Adrenal gland (tissue), 12 donors: ENCODE results near the gene CDNF. TPM values are rescaled to one million over a fixed set of nuclear protein-coding genes. Genes with fewer than 3 reads are reported as not detected.
"Not testable (repeated sequence)": the region's sequence is repeated elsewhere in the genome, so short reads cannot be mapped to it uniquely, and the experiment has no call there.

Experiments used
- DNase-seq, 7 donors: peaks; one replicate each; pipeline ENCODE4 v3.0.0-alpha.2; 2019 to 2020
- H3K27ac ChIP-seq, 5 donors: fragments of 200-600 bp; sonication (generic) in 4 of 5; 1 replicate in 3 of 5; 2 replicates in 2 of 5; pipeline versions ENCODE4 v1.5.1 to v1.8.0; 2016 to 2020; ENCODE audit warnings: mild to moderate bottlenecking in 1 of 5
- H3K27me3 ChIP-seq: fragments of 200-600 bp; 2 replicates; pipeline ENCODE4 v1.8.0; 2021
- H3K36me3 ChIP-seq, 2 donors: fragments of 200-600 bp; replicated peaks in 1 of 2; 1 replicate in 1 of 2; 2 replicates in 1 of 2; pipeline versions ENCODE4 v1.5.1 to v1.8.0; 2018 to 2022
- H3K4me1 ChIP-seq, 2 donors: fragments of 200-600 bp; replicated peaks in 1 of 2; 1 replicate in 1 of 2; 2 replicates in 1 of 2; pipeline versions ENCODE4 v1.5.1 to v1.8.0; 2018 to 2021
- H3K4me3 ChIP-seq, 4 donors: fragments of 200-600 bp; sonication (generic) in 3 of 4; one replicate each; pipeline ENCODE4 v1.5.1; 2016 to 2018
- H3K9me3 ChIP-seq, 3 donors: fragments of 200-600 bp; sonication (generic) in 1 of 3; replicated peaks in 1 of 3; 1 replicate in 2 of 3; 2 replicates in 1 of 3; pipeline versions ENCODE4 v1.5.1 to v1.8.0; 2016 to 2021
- POLR2A ChIP-seq, 2 donors: fragments of 450-650 bp; IDR thresholded peaks; one replicate each; pipeline ENCODE4 v1.6.1; 2017; ENCODE audit warnings: antibody characterized with exemption in 2 of 2, mild to moderate bottlenecking in 2 of 2, moderate library complexity in 1 of 2
- WGBS, 4 donors: extraction: QIAGEN DNeasy Blood & Tissue Kit in 2 of 4; methylation state at CpG; one replicate each; pipeline versions ENCODE4 v1.1.5 to v1.1.7; 2013 to 2017; 5-methylcytosine and 5-hydroxymethylcytosine counted together
- intact Hi-C, 2 donors: fragments of 100-400 bp; cut with DNase I; formaldehyde crosslinking; loops; one replicate each; pipeline versions ENCODE4 v1.14.1 to v1.15.0; 2022 to 2023
- polyA plus RNA-seq, 3 donors: library from polyadenylated mRNA; stranded (reverse); fragments of 200-250 nt in 2 of 3; fragments of 350-450 nt in 1 of 3; fragmentation: Illumina TruSeq in 1 of 3; extraction: RNeasy Lipid Tissue Mini Kit (QIAGEN cat#74804) in 1 of 3; gene quantifications; one replicate each; pipeline ENCODE4 v1.2.3, GENCODE V29; 2013 to 2014
- total RNA-seq, 9 donors: library from RNA; depleted of rRNA in 4 of 9; stranded (reverse); fragments of >200 nt in 4 of 9; fragments of 120-200 nt in 1 of 9; fragmentation: NEBNext Ultra II Directional in 1 of 9; extraction: Animal tissue kit (Norgen Biotek cat#: 25700) in 1 of 9; gene quantifications; one replicate each; pipeline versions ENCODE4 v1.1.0 to v1.2.4, GENCODE V29; 2013 to 2023
- TF ChIP-seq, protein P1 (sequence below), 6 experiments: fragments of 450-650 bp in 4 of 6; fragments of 200-600 bp in 2 of 6; sonication (generic) in 1 of 6; IDR thresholded peaks; 1 replicate in 5 of 6; 2 replicates in 1 of 6; pipeline versions ENCODE4 v1.5.1 to v1.8.0; 2016 to 2021; ENCODE audit warnings: antibody characterized with exemption in 6 of 6, mild to moderate bottlenecking in 2 of 6, moderate library complexity in 1 of 6
- donor health status: healthy with polysubstance abuse.
- donor health status: Bipolar disorder and iron deficiency.
- donor health status: DM: yes; HTN: yes; CAD: no.
- donor health status: DM: no; HTN: no; CAD: no.
- donor health status: DM: no; HTN: no; CAD: no.
- donor health status: DM: yes; HTN: yes; CAD: no.

CDNF gene
- total and polyA plus RNA-seq, 12 donors, result 0.97 to 6.6 (median 3.2) TPM

DNA sequence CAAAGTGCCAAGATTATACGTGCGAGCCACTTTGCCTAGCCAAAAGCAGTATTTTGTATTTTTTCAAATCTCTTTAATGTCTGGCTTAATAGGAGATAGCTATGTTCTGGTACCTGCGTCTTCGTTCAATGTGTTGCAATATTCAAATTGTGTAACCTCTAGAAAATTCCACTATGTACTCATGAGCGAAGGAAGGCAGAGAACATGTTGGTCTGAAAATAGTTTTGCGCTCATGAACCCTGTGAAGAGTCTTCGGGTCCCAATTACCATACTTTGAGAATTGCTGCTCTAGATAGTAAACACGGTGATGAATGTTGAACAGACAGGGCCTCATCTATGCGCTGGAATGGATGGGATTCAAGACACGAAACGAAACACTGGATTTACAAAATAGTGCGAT, 38.1 kb upstream of the CDNF start:
- intact Hi-C loops, result no loop called here

DNA sequence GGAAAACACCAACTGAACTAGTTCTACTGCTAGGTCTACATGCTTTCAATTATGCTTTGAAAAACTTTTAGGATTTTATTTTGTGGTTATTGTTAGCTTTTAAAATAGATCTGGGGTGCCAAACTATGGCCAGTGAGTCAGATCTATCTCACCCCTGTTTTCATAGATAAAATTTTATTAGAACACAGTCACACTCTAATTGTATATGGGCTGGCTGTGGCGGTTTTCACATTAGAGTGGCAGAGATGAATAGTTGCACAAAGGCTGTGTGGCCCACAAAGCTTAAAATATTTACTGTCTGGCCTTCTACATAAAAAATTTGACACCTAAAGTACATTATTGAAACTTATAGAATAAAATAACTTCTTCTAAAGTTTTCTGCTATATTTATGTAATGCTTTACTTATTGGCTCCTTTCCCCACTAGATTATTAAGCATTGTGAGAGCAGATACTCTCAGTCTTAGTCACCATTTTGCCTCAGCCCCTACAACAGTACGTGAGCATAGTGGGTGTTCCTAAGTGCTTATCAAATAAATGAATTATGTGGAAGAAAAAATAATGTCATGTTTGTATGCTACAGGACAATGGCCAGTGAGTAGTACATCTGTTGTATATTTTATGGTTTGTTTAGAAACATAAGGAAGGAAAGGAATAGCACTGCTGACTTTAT, 35.4 kb upstream of the CDNF start:
- Histone ChIP-seq H3K27ac (no peak overlapping the region), H3K27me3 (no peaks in the 10 kb centered on the region), H3K4me3 (no peak overlapping the region), H3K36me3 (peaks cover 0 to 14% of the 10 kb centered on the region in 2 donors), H3K9me3 (no peaks in the 10 kb centered on the region), H3K4me1 (peaks cover 4 to 21% of the 10 kb centered on the region in 2 donors)
- TF ChIP-seq, protein P1, sequence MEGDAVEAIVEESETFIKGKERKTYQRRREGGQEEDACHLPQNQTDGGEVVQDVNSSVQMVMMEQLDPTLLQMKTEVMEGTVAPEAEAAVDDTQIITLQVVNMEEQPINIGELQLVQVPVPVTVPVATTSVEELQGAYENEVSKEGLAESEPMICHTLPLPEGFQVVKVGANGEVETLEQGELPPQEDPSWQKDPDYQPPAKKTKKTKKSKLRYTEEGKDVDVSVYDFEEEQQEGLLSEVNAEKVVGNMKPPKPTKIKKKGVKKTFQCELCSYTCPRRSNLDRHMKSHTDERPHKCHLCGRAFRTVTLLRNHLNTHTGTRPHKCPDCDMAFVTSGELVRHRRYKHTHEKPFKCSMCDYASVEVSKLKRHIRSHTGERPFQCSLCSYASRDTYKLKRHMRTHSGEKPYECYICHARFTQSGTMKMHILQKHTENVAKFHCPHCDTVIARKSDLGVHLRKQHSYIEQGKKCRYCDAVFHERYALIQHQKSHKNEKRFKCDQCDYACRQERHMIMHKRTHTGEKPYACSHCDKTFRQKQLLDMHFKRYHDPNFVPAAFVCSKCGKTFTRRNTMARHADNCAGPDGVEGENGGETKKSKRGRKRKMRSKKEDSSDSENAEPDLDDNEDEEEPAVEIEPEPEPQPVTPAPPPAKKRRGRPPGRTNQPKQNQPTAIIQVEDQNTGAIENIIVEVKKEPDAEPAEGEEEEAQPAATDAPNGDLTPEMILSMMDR (IDR thresholded peaks at IDR 0.05), result no peak
- no peak for TF ChIP-seq POLR2A (IDR thresholded peaks at IDR 0.05)
- intact Hi-C loops, result no loop called here
- 65 to 81% (median 68%) methylated on average over 2 of the region's 2 CpGs for WGBS, 4 donors
- no peak for DNase-seq

More for the DNA sequence above, 38.1 kb upstream of the CDNF start:
- H3K27me3 ChIP-seq, result no peaks in the 10 kb centered on the region
- peaks cover 4 to 33% of the 10 kb centered on the region in 2 donors for H3K4me1 ChIP-seq
- DNase-seq, result no peak
- 92 to 96% (median 93%) methylated on average over 12 of the region's 12 CpGs for WGBS, 4 donors
- no peaks in the 10 kb centered on the region for H3K9me3 ChIP-seq
- H3K27ac ChIP-seq, result no peak overlapping the region
- no peak overlapping the region for H3K4me3 ChIP-seq
- TF ChIP-seq, protein P1 (IDR thresholded peaks at IDR 0.05), result no peak
- no peak for TF ChIP-seq POLR2A (IDR thresholded peaks at IDR 0.05)
- H3K36me3 ChIP-seq, result no peaks in the 10 kb centered on the region

DNA sequence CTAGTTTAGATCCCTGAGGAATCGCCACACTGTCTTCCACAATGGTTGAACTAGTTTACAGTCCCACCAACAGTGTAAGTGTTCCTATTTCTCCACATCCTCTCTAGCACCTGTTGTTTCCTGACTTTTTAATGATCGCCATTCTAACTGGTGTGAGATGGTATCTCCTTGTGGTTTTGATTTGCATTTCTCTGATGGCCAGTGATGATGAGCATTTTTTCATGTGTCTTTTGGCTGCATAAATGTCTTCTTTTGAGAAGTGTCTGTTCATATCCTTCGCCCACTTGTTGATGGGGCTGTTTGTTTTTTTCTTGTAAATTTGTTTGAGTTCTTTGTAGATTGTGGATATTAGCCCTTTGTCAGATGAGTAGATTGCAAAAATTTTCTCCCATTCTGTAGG, 27.0 kb upstream of the CDNF start:
- H3K27ac ChIP-seq, DNase-seq, intact Hi-C loops, H3K9me3 ChIP-seq, H3K27me3 ChIP-seq, H3K4me1 ChIP-seq, H3K4me3 ChIP-seq: not testable (repeated sequence)
- WGBS, 4 donors, result 91 to 100% (median 98%) methylated on average over 3 of the region's 3 CpGs
- peaks cover 0 to 36% of the 10 kb centered on the region in 2 donors for H3K36me3 ChIP-seq

DNA sequence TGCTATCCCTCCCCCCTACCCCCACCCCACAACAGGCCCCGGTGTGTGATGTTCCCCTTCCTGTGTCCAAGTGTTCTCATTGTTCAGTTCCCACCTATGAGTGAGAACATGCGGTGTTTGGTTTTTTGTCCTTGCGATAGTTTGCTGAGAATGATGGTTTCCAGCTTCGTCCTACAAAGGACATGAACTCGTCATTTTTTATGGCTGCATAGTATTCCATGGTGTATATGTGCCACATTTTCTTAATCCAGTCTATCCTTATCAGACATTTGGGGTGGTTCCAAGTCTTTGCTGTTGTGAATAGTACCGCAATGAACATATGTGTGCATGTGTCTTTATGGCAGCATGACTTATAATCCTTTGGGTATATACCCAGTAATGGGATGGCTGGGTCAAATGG, 26.6 kb upstream of the CDNF start:
- H3K27ac ChIP-seq, H3K4me3 ChIP-seq, DNase-seq, H3K27me3 ChIP-seq, intact Hi-C loops, H3K4me1 ChIP-seq, H3K9me3 ChIP-seq: not testable (repeated sequence)
- H3K36me3 ChIP-seq, result peaks cover 0 to 32% of the 10 kb centered on the region in 2 donors
- 95 to 98% (median 97%) methylated on average over 6 of the region's 6 CpGs for WGBS, 4 donors

DNA sequence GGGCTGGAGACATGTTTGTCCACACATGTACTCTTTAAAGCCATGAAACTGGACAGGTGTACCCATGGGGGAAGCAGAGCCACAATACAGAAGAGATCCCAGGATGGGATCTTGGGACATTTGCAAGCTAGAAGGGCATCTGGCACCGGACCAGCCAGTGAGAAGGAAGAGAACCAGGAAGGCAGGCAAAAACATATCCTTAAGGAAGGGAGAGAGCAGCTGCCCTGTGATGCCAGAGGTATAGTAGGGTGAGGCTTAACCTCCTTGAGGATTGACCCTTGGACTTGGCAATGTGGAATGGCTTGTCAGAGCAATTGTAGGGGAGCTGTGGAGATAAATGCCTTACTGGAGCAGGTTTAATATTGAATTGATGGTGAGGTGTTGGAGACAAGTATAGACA, 23.0 kb upstream of the CDNF start:
- no peaks in the 10 kb centered on the region for H3K4me1 ChIP-seq
- intact Hi-C loops, result no loop called here
- WGBS, 4 donors, result 78 to 96% (median 92%) methylated on average over 1 of the region's 1 CpG
- no peaks in the 10 kb centered on the region for H3K27me3 ChIP-seq
- TF ChIP-seq, protein P1 (IDR thresholded peaks at IDR 0.05), result no peak
- no peak for TF ChIP-seq POLR2A (IDR thresholded peaks at IDR 0.05)
- no peak overlapping the region for H3K27ac ChIP-seq
- H3K36me3 ChIP-seq, result peaks cover 0 to 14% of the 10 kb centered on the region in 2 donors
- DNase-seq, result no peak
- H3K9me3 ChIP-seq, result no peaks in the 10 kb centered on the region
- H3K4me3 ChIP-seq, result no peak overlapping the region
